Measurements from ENCODE around the gene CCKAR. TPM values are rescaled to one million over a fixed set of nuclear protein-coding genes. Genes with fewer than 3 reads are reported as not detected.

Gene CCKAR
- total RNA-seq, 2 donors from 2014 or later = not detected

- TF ChIP-seq CTCF (IDR thresholded peaks at IDR 0.05) = no peak
- Histone ChIP-seq H3K27me3 (no peaks in the 10 kb centered on the region), H3K27ac (no peak overlapping the region), H3K36me3 (no peaks in the 10 kb centered on the region), H3K9ac (ENCODE audit: low read depth in 2 of 2, low read length in 2 of 2) (no peak overlapping the region), H3K9me3 (no peaks in the 10 kb centered on the region), H3K4me3 (no peak overlapping the region), H3K4me1 (no peaks in the 10 kb centered on the region)
- intact Hi-C loops (cut with DNase I) = no loop called here
- no peak for DNase-seq
Measured at GRCh38 chr4:26468977-26469376, 21.3 kb downstream of the CCKAR start.

- intact Hi-C loops (cut with DNase I) = no loop called here
- Histone ChIP-seq H3K4me1 (no peaks in the 10 kb centered on the region), H3K9ac (ENCODE audit: low read depth in 2 of 2, low read length in 2 of 2) (no peak overlapping the region), H3K27me3 (no peaks in the 10 kb centered on the region), H3K4me3 (no peak overlapping the region), H3K36me3 (no peaks in the 10 kb centered on the region), H3K27ac (no peak overlapping the region), H3K9me3 (no peaks in the 10 kb centered on the region)
- no peak for DNase-seq
- no peak for TF ChIP-seq CTCF (IDR thresholded peaks at IDR 0.05)
Measured at GRCh38 chr4:26468283-26468949, 21.9 kb downstream of the CCKAR start.

- H3K36me3 ChIP-seq = no peaks in the 10 kb centered on the region
- no peak overlapping the region for H3K9ac ChIP-seq (ENCODE audit: low read depth in 2 of 2, low read length in 2 of 2)
- no peak overlapping the region for H3K4me3 ChIP-seq
- no peak for DNase-seq
- no peaks in the 10 kb centered on the region for H3K9me3 ChIP-seq
- no peak overlapping the region for H3K27ac ChIP-seq
- H3K27me3 ChIP-seq = no peaks in the 10 kb centered on the region
- no peaks in the 10 kb centered on the region for H3K4me1 ChIP-seq
- intact Hi-C loops (cut with DNase I) = no loop called here
- TF ChIP-seq CTCF (IDR thresholded peaks at IDR 0.05) = no peak
Measured at GRCh38 chr4:26467724-26468123, 22.6 kb downstream of the CCKAR start.

- Histone ChIP-seq H3K36me3 (no peaks in the 10 kb centered on the region), H3K27me3 (no peaks in the 10 kb centered on the region), H3K9ac (ENCODE audit: low read depth in 2 of 2, low read length in 2 of 2) (no peak overlapping the region), H3K9me3 (no peaks in the 10 kb centered on the region), H3K4me3 (no peak overlapping the region), H3K4me1 (no peaks in the 10 kb centered on the region), H3K27ac (no peak overlapping the region)
- no peak for DNase-seq
- intact Hi-C loops (cut with DNase I) = no loop called here
- TF ChIP-seq CTCF (IDR thresholded peaks at IDR 0.05) = no peak
Measured at GRCh38 chr4:26466578-26467270, 23.6 kb downstream of the CCKAR start.

DNA sequence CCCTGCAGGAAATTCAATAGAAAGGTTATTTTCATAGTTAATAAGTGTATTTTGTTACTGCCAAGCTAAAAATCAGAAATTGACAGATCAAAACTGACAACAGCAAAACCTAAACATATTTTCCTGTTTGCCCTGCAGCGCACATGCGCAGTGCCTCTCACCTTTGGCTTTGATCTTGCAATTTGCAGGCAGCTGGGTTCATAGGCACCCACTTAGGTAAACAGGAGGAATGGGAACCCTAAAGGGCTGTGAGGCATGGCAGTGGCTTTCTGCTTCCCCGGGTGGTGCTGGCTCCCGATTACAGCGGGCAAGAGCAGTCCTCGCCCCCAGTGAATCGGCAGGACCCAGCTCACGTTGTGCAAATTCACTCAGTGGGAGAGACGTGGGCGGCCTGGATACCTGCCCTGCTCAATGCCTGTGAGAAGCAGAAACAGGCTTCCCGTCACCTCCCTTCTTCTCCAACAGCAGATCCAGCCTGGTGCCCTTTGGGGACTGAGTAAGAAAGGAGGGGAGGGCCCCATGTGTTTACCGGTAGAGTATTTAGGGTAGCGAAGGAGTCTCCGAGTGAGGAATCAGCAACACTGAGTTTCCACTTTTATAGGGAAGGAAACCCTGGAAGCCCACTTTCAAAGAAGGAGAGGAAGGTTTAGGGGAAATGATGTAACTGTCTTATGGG lies 25.7 kb downstream of the CCKAR start:
- Histone ChIP-seq H3K9me3 (no peaks in the 10 kb centered on the region), H3K36me3 (no peaks in the 10 kb centered on the region), H3K27ac (no peak overlapping the region), H3K27me3 (no peaks in the 10 kb centered on the region), H3K9ac (ENCODE audit: low read depth in 2 of 2, low read length in 2 of 2) (no peak overlapping the region), H3K4me1 (no peaks in the 10 kb centered on the region), H3K4me3 (no peak overlapping the region)
- no peak for DNase-seq
- intact Hi-C loops (cut with DNase I) = loop anchor here (5.0 kb wide), 1 partner anchor 548 kb away; no protein-coding TSS in a partner anchor
- TF ChIP-seq CTCF (IDR thresholded peaks at IDR 0.05) = no peak
